Measurements from ENCODE around the gene DSCAM.

Gene DSCAM

DNA sequence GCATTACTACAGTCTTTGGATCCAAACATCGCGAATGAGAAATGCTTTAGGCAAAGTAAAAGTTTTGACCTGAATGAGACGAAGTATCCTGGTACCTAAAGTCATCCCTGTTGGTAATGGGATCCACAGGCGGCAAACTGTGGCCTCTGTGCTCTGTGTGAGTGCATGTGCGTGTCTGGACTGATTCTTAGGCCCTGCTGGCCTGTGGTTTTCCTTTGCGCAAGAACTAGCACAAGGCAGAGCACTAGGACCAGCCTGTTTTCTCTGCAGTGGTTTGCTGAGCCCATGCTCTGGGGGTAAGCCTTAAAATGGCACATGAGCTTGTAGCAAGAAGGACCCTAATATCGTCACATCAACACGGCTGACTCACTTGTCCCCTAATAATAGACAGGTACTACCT is 251.2 kb downstream of the DSCAM start:
- DNase-seq = no peak

DNA sequence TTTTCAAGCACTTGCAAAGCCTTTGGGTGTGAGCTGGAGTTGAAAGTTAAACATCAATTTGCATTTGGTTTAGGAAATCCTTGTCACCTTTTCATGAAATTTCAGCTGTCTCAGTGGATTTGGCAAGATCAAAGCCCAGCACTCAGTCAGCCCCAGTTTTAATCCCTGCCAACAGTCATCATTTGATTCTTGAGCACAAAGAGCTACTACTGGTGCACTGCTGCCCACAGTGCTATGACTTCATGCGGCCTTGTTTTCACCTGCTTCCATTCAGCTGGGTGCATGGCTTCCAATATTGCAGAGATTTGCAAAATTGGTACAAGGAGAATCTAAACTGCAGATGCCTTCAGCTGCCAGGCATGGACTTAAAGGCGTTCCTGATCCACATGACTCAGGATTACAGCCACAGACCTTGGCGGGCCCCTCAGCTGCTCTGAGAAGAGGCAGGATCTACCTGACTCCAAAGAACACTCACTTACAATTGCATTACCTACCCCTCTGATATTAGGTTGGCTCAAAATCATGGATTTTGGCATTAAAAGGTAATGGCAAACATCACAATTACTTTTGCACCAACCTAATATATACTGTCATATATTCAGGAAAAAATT is 259.1 kb downstream of the DSCAM start:
- DNase-seq = no peak

DNA sequence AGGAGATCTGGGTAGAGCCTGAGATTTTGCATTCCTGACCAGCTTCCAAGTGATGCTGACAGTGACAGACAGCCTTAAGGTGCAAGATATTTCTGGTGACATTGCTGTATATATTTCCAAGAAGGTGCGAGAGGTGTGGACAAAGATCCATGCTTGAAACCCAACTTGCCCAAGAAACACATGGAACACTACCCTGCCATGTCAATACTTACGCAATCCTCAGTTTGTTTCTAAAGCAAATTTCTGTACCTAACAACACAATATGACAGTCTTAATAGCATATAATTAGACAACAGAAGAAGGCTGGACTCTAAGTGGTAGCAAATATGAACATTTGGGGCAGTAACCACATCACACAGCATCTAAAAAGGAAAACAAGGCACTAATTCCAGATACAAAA is 260.4 kb downstream of the DSCAM start:
- no peak for DNase-seq

DNA sequence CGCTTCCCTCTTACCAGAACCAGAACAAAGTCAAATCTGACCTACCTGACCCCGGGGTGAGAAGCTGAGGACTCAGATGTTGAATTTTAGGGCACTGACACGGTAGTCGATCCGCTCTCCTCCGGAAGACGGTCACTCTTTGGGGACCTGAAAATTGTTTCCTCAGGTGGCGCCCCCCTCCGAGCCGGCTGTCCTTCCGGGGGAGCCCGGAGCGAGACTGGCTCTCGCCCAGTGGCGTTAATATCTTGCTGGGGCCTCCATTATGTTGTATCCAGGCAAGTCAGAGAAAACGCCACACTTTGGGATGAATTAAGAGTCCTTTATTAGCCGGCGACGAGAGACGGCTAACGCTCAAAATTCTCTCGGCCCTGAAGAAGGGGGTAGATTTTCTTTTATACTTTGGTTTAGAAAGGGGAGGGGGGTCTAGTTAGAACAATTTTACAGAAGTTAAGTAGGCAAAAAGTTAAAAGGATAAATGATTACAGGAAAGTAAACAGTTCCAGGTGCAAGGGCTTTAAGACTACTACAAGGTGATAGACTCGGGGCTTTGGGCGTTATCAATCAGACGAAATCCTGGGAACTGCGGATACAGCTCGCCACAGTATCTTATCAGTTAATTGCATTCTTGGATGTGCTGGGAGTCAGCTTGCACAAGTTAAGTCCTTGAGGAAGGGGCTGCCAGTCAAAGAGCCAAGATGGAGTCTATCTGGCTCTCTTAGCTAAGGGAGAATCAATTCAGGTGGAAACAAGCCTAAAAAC is 269.5 kb downstream of the DSCAM start:
- DNase-seq = no peak

DNA sequence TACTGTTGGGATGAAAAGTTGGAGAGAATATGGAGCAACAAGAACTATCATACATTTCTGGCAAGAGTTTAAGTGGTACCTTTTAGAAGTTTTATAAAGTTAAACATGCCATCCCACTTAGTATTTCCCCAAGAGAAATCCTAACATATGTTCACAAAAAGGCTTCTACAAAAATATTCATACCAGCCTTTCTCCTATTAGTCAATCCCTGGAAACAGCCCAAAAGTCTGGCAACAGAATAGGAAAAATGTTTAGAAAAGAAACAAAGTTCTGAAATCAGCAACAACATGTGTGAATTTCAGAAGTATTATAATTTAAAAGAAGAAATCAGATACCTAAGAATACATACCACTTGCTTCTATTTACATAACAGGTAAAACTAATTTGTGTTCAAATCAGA is 271.0 kb downstream of the DSCAM start:
- DNase-seq = no peak

DNA sequence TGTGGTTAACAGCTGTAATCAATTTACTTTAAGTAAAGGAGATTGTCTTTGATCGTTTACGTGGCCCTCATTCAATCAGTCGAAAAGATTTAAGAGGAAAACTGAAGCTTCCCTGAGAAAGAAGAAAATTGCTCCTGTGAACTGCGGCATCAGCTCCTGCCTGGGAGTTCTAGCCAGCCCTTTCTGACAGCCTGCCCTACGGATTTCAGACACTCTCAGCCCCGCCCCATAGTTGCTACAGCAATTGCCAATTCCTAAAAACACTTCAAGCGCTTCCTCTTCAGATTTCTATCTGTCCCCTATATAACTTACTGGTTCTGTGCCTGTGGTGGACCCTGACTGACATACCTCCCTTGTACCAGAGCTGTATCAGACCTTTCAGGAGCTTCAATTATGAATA is 277.6 kb downstream of the DSCAM start:
- DNase-seq = no peak

DNA sequence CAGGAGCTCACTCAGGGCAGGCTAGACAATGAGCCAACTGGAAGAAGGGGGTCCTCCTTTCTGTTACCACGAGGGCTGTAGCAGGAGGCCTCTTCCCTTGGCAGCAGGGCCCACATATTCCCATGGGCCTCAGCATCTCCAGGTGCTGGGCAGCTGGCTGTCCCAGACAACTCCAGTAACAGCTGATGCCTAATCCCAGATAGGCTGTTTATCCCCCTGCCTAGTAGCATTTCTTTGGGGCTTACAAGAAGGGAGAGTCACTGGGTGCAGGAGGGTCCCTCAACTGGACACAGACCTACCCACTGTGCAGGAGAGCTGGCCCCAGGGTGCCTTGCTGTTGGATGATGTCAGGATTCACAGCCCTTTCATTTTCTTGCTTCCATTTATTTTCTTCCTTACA is 278.2 kb downstream of the DSCAM start:
- no peak for DNase-seq

DNA sequence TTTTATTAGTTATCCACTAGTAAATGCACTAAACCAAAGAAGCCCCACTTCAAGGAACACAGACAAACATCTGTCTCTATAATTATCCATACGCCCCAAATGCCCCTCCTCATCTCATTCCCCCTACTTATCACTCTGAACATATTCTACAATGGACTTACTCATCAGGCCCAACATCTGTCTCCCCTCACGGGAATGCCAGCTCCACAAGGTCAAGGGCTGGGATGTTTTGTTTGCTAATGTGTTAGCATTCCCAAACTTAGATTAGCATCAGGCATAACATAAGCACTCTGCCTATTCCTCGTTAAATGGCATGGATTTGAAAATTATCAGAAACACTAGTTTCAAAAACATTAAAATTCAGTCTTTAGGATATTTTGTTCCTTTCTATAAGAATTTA is 279.5 kb downstream of the DSCAM start:
- DNase-seq = no peak

DNA sequence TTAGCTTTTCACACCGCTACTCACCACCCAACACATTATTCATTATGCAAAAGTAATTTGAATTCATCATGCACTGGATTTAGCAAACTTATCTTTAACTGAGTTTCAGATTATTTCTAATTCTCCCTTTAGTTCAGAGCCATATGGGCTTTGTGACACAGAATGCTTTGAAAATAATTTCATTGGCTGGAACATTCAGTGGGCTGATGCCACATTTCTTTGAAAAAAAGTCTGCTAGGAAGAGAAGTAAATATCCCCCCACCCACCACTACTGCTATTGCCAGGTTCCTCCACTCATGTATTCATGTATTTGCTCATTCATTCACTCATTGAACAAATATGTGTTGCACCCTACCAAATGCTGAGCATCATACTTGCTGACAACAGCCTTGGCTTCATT is 280.5 kb downstream of the DSCAM start:
- no peak for DNase-seq

DNA sequence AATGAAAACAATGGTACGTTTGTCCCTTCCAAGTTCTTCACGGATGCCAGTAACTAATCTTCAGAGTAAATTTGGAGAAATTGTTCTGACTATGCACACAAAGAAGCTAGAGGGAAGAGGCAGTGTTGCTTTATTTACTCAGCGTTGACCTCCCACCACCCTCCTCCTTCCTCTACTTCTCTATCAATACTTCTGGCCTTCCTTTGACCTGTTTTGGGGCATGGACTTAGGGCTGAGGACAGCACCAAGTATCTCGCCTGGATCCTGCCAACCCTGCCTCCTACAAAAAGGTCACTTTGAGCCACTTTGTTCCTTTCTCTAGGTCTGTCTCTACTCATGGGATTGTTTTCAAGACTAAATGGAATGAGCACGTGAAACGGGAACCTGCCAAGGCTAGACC is 282.6 kb downstream of the DSCAM start:
- DNase-seq = no peak

DNA sequence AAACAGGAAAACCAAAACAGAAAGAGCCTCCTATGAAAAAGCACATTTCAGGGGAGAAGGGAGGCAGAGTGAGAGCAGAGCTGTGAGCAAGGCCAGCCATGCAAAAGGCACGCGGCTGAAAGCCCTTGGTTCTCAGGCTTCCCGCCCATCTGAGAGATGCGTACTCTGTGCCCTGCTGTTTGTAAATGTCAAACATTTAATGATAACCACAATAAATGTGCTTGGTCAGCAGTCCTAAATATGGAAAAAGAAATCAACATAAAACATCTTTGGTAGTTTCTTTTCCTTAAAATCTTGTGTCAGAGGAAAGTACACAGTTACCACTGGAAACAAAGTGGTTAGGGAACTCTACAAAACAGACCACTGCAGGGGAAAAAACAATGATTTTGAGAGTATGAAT is 283.1 kb downstream of the DSCAM start:
- DNase-seq = no peak

DNA sequence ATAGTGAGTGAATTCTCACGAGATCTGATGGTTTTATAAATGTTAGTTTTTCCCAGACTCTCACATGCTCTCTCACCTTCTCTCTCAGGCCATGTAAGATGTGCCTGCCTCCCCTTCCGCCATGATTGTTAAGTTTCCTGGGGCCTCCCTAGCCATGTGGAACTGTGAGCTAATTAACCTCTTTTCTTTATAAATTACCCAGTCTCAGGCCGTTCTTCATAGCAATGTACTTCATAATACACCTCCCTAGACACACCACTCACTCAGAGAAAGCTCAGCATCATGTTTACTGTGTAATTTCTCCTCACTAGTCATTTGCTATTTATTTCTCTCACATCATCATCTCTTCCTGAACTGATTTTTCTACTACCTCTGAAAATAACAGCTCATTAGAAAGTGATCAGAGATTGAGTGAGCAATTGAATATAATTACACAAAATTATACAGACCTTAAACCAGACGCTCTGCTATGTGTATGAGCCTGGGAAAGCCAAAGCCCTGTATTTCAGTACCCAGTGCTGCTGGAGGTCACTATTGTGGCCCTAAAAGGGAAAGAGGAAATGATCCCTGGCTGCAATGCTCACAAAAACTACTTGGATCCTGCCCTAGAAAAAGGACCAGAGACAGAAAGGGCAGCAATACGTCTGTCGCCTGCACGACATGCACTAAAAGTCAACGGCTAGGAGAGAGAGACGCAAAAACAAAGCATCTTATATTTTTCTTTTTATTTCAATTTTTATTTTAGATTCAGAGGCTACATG is 284.5 kb downstream of the DSCAM start:
- no peak for DNase-seq

DNA sequence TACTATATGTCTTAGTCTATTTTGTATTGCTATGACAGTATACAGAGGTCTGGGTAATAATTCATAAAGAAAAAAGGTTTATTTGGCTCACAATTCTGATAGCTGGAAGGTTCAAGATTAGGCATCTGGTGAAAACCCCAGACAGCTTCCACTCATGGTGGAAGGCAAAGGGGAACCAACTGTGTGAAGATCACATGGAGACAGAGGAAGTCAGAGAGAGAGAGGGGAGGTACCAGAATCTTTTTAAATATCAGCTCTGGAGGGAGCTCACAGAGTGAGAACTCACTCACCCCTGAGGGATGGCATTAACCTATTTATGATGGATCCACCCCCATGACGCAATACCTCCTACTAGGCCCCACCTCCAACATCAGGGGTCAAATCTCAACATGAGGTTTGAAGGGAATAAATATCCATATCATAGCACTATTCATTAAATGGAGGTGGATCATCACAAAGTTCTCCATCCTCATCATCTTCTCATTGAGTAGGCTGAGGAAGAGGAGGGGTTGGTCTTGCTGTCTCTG is 290.5 kb downstream of the DSCAM start:
- no peak for DNase-seq

DNA sequence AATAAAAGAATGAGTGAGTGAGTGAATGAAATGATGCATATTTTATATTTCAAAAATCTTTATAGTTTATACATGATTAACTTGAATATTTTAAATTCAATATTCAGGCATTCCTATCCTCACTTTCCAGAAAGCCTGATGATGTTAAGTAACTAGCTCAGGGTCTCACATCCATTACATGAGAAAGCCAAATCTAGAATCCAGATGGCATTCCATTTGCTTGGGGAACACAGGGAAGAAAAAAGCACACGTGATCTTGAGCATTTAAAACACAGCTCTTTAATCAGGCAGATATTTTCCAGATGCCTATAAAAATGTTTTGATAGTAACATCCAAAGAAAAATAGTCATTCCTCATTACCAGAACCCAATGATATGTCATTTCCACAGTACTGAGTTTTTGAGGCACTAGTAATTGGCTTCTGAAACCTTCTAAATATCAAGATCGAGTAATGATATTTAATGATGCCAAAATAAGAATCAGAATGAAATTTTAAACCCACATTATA is 291.9 kb downstream of the DSCAM start:
- DNase-seq = no peak

DNA sequence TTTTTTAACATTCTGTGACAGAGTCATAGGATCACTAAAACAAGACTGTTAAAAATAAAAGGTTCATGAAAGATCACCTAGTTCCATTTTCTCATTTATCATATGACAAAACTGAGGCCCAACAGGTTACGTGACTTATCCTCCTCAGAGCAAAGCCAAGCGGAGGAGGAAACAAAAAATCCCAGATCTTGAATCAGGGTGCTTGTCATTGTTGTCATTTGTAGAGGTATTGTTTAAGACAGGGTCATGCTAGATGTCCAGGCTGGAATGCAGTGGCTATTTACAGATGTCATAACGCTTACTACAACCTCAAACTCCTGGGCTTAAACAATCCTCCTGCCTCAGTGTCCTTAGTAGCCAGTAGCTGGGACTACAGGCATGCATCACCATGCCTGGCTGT is 293.2 kb downstream of the DSCAM start:
- no peak for DNase-seq

DNA sequence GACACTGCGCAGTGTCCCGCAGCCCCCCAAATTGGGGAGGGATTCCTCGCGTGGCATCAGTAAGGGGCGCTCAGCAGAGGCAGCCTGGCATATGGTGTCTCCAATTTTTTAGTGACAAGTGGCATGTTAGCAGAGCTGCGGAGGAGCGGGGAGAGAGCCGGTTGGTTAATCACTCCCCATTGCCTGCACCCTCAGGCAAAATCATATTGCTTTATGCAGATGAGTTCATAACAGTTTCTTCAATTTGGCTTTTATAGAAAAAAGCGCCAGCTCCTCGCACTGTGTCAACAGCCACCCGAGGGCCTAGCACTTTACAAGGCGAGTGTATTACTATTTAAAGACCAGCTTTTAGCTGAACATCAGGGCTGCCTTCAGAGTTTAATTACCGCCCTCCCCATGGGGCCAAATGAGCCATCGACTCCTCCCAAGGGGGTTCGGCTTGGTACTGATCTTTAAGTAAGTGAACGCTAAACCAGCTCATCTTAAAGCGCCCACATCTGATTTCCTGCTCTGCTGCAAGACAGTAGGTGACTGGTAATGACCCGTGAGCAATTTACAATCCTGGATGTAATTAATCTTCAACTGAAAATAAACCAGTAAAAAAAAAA is 298.9 kb downstream of the DSCAM start:
- DNase-seq = peak; percentile 68

DNA sequence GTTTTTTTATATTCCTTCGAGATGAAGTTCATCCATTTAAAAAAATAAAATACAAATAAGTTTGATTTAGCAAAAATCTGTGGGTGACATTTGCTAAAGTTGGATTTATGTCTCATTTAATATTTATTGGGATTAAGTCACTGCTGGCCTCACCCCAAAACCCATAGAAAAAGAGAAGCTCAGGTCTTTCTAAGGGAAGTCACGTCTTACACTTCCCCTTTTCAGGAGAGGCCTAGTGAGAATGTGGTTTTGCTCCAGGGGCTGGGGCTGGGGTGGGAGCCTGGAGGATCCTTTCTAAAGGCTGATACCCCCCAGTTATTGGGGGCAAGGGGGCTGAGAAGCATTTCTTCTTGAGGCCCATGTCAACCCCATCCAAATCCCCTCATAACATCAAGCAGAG is 300.3 kb downstream of the DSCAM start:
- no peak for DNase-seq

DNA sequence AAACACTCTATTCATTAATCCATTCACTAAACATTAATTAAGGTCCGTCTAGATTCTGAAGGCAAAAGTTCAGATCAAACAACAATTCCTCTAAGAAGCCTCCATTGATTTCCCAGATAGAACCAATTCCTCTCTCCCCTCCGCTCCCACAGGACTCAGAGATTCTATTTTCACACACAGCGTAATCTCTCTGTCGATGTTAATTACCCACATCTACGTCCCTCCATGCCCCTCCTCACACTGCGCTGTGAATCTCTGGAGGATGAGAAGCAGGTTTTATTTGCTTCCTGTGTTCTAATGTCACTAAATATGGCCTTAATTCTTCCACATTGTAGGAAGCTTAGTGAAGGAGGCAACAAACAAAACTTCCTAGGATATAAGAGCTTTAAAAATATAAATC is 306.7 kb downstream of the DSCAM start:
- DNase-seq = no peak

DNA sequence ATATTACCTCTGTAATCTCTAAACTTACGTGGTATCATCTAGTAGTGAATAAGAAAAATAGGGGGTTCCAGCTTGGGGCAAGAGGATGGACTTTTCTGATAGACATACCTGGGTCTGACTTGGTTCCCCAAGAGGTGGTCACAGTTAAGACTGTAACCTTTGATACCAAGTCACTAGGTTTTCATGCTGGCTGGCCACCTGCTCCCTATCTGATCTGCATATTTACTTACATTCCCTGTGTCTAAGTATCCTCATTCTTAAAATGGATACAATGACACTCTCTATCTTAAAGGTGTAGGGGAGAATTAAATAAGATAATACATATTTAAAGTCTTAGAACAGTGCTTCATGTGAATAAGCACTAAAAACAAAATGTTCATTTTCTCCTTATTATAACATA is 312.1 kb downstream of the DSCAM start:
- DNase-seq = no peak

DNA sequence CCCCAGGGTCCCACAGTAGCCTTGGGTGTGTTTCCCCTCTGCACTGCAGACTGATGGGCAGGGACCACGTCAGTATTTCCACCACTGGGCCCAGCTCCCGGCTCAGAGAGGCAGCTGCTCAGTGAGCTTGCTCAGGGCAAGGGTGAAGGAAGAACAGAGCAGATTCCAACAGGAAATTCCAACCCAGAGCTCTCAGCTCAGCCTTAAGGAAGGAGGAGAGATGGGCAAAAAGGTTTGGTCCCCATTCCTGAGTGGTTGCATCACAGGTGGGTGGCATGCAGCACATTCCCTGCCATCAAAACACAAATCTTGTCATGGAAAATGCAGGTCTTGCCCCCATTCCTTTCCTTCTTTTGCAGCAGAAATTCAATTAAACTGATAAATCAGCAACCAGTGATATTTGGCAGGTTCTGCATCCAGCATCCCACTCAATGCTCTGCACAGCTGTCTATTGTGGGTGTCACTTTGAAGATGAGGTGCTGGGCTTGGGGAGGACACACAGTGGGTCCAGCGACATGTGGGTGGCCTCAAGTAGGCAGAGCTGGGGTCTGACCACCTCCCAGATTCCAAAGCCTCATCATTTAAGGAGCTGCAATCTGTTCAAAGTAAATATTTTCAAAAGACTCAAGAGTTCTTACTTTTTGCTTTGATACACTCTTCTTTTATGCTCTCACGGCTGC is 315.4 kb downstream of the DSCAM start:
- no peak for DNase-seq

DNA sequence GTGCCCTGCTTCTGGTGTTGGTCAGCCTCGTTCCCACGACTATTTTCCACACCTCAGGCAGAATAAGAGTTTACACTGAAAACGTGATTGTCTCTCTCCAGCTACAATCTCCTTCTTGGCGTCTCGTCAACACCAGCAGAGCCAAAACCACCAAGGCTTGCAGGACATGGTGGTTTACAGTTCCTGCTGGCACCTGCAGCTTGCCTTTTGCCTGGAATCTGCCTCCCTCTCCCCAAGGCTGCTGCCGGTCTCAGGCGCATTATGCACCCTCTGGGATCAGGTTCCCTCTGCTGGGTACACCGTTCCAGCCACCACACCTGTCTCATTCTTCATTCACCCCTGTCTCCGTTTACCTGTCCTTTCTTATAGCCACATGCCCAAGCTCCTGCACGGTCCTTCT is 315.9 kb downstream of the DSCAM start:
- no peak for DNase-seq

DNA sequence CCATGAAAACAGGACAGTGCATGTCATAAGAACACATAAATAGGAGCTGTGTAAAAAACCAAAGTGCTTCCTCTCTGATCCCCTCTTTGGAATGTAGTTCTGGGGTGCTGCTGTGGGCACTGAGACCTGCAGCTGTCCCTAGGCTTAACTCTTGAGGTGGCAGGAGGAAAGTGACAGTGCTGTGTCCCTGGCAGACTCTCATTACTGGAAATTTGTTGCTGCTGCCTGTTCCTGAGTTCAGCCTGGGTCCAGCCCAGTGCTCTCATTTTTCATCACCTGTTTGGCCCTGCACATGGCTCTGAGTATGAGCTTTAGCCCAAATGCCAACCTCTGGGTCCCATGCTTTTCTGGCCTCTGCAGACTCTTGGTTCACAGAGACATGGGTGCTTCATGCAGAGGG is 329.3 kb downstream of the DSCAM start:
- DNase-seq = no peak

DNA sequence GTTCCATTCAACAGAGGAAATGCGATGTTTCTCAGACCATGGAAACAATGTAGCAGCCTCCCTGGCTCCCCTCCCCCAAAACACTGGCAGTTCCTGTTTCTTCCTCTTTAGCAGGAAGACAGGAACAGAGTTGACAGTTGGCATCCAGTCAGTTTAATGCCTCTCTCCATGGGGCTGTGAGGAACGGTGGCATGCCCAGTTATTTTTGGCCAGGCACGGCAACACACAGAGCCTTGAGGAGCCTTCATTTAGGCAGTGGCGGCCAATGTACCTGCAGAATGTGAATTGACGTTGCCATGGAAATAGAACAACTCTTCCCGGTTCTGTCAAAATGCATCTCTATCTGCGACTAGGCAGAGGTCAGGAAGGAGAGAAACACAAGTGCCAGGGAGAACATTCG is 330.6 kb downstream of the DSCAM start:
- peak; percentile 16 for DNase-seq

Measured in COR-L47 (cell line).